HepG2 (cell line): ENCODE results near the gene GRIA2.

Experiments
- CHD2 ChIP-seq: IDR thresholded peaks from 2 replicates; pipeline ENCODE4 v1.6.1; 2011; ENCODE audit warnings: low read depth, low read length, improper control_type of control experiment
- KLF6 ChIP-seq: IDR thresholded peaks from 2 replicates; pipeline ENCODE4 v1.8.0; 2016; ENCODE audit warnings: missing biosample characterization, missing genetic modification reagents
- POLR2A ChIP-seq, 2 experiments: IDR thresholded peaks; 2 replicates each; pipeline ENCODE4 v1.6.1; 2011; ENCODE audit warnings: low read depth in 2 of 2, low read length in 2 of 2, mild to moderate bottlenecking in 1 of 2, moderate library complexity in 1 of 2; ENCODE audit not compliant: insufficient read depth in 1 of 2
- SRF ChIP-seq: IDR thresholded peaks from 2 replicates; pipeline ENCODE4 v1.6.1; 2011; ENCODE audit warnings: mild to moderate bottlenecking, low read depth, low read length, moderate library complexity
- TFAP4 ChIP-seq: sonication (generic); IDR thresholded peaks from 2 replicates; pipeline ENCODE4 v1.6.1; 2016; ENCODE audit warnings: low read depth, borderline replicate concordance
- ZNF335 ChIP-seq: sonication (generic); formaldehyde crosslinking; IDR thresholded peaks from 2 replicates; pipeline ENCODE4 v1.4.0; 2020; ENCODE audit warnings: missing genetic modification reagents
- ZNF557 ChIP-seq: sonication (generic); formaldehyde crosslinking; IDR thresholded peaks from 2 replicates; pipeline ENCODE4 v1.4.0; 2020; ENCODE audit warnings: missing genetic modification reagents
- ZNF569 ChIP-seq: sonication (generic); formaldehyde crosslinking; IDR thresholded peaks from 2 replicates; pipeline ENCODE4 v1.5.0; 2020; ENCODE audit warnings: mild to moderate bottlenecking, missing genetic modification reagents, moderate library complexity, borderline replicate concordance
- ZNF570 ChIP-seq: sonication (generic); formaldehyde crosslinking; IDR thresholded peaks from 2 replicates; pipeline ENCODE4 v1.4.0; 2020; ENCODE audit warnings: mild to moderate bottlenecking, missing genetic modification reagents, borderline replicate concordance

GRCh38 chr4:157357887-157358286 lies 137.4 kb downstream of the GRIA2 start:
- TF ChIP-seq KLF6 (no peak), CHD2 (no peak), SRF (no peak), POLR2A (IDR thresholded peaks at IDR 0.05; ENCODE audit: insufficient read depth in 1 of 2, low read depth in 2 of 2, low read length in 2 of 2) (no peak), TFAP4 (no peak), ZNF557 (no peak), ZNF335 (no peak), ZNF569 (CRISPR knock-in tag) (no peak), ZNF570 (CRISPR knock-in tag) (no peak)
